GM23248 (cell line): ENCODE measurements around the gene MTPN.

Source experiments
- EZH2 ChIP-seq: fragments of 200-600 bp; sonication (generic); IDR thresholded peaks from 2 replicates; pipeline ENCODE4 v1.6.1; 2018; ENCODE audit warnings: antibody characterized with exemption, mild to moderate bottlenecking; ENCODE audit not compliant: insufficient read depth, poor library complexity, severe bottlenecking
- EZH2phosphoT487 ChIP-seq: fragments of 200-600 bp; sonication (generic); IDR thresholded peaks from 2 replicates; pipeline ENCODE4 v1.6.1; 2018; ENCODE audit warnings: antibody characterized with exemption, moderate library complexity, mild to moderate bottlenecking, low read depth; ENCODE audit not compliant: insufficient read depth

DNA sequence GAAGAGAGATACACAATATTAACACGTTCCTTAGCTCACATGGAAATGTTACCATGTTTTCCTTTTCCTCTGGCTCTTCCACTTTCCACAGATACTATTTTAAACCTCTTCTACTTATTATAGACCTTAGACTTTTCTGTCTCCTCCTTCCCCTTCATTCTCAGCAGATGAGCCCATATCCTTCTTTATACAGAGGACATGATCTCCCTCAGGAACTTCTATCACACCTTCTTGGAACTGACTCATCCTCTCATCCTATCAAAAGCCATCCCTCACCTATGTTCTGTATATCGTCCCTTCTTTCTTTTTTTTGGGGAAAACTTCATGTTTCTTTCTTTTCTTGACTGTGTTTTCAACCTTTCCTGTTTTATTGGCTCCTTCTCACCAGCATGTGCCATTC, 20.8 kb downstream of the MTPN start:
- TF ChIP-seq EZH2 = no peak
- TF ChIP-seq EZH2phosphoT487 = no peak
